CD4-positive, alpha-beta T cell treated with Interleukin-17A for 4 hours (primary cell): ENCODE measurements around the gene SLC35F5.
"Not testable (repeated sequence)": the region's sequence is repeated elsewhere in the genome, so short reads cannot be mapped to it uniquely, and the experiment has no call there.

ENCODE experiments used
- DNase-seq: peaks from one replicate; pipeline ENCODE4 v3.0.0-alpha.2; 2020; ENCODE audit warnings: mixed read lengths

Gene SLC35F5

GRCh38 chr2:113755035-113755834, 1.2 kb downstream of the SLC35F5 start:
- peak; percentile 9 for DNase-seq

GRCh38 chr2:113754160-113754559, 2.3 kb downstream of the SLC35F5 start:
- DNase-seq, result no peak

GRCh38 chr2:113750385-113750784, 6.1 kb downstream of the SLC35F5 start:
- no peak for DNase-seq

- no peak for DNase-seq
Observed at GRCh38 chr2:113741091-113741490, 15.4 kb downstream of the SLC35F5 start.

- no peak for DNase-seq
Observed at GRCh38 chr2:113739849-113740248, 16.6 kb downstream of the SLC35F5 start.

- no peak for DNase-seq
Observed at GRCh38 chr2:113734185-113734584, 22.3 kb downstream of the SLC35F5 start.

- DNase-seq, result no peak
Observed at GRCh38 chr2:113724010-113724409, 32.4 kb downstream of the SLC35F5 start.

GRCh38 chr2:113723411-113723810, 33.0 kb downstream of the SLC35F5 start:
- no peak for DNase-seq

GRCh38 chr2:113720167-113720566, 36.3 kb downstream of the SLC35F5 start:
- no peak for DNase-seq

GRCh38 chr2:113716291-113716690, 40.2 kb downstream of the SLC35F5 start:
- DNase-seq, result no peak

- DNase-seq, result no peak
Observed at GRCh38 chr2:113712941-113713340, 43.5 kb downstream of the SLC35F5 start.

- DNase-seq, result no peak
Observed at GRCh38 chr2:113711851-113712250, 44.6 kb downstream of the SLC35F5 start.

- no peak for DNase-seq
Observed at GRCh38 chr2:113709022-113709421, 47.4 kb downstream of the SLC35F5 start.

- no peak for DNase-seq
Observed at GRCh38 chr2:113707106-113707505, 49.3 kb downstream of the SLC35F5 start.

- no peak for DNase-seq
Observed at GRCh38 chr2:113705982-113706523, 50.4 kb downstream of the SLC35F5 start.

- not testable (repeated sequence) for DNase-seq
Observed at GRCh38 chr2:113704300-113704993, 52.0 kb downstream of the SLC35F5 start.

GRCh38 chr2:113703386-113704299, 52.8 kb downstream of the SLC35F5 start:
- no peak for DNase-seq

- DNase-seq, result peak; percentile 55
Observed at GRCh38 chr2:113700186-113700841, 56.1 kb downstream of the SLC35F5 start.

GRCh38 chr2:113698892-113699447, 57.5 kb downstream of the SLC35F5 start:
- DNase-seq, result no peak

- DNase-seq, result not testable (repeated sequence)
Observed at GRCh38 chr2:113698251-113698650, 58.2 kb downstream of the SLC35F5 start.

- DNase-seq, result no peak
Observed at GRCh38 chr2:113697516-113697915, 58.9 kb downstream of the SLC35F5 start.

GRCh38 chr2:113694438-113694837, 62.0 kb downstream of the SLC35F5 start:
- no peak for DNase-seq
